NCI-H1105 treated with DMSO at 0.1 percent for 48 hours (cell line): ENCODE measurements around the gene TMPRSS9.
A peak's percentile ranks its signal among the peaks of the same experiment; 100 is the strongest.

Experiments
- DNase-seq: peaks from one replicate; lab custom pipeline; 2025; lab: John Stamatoyannopoulos, UW

TMPRSS9 gene

DNA sequence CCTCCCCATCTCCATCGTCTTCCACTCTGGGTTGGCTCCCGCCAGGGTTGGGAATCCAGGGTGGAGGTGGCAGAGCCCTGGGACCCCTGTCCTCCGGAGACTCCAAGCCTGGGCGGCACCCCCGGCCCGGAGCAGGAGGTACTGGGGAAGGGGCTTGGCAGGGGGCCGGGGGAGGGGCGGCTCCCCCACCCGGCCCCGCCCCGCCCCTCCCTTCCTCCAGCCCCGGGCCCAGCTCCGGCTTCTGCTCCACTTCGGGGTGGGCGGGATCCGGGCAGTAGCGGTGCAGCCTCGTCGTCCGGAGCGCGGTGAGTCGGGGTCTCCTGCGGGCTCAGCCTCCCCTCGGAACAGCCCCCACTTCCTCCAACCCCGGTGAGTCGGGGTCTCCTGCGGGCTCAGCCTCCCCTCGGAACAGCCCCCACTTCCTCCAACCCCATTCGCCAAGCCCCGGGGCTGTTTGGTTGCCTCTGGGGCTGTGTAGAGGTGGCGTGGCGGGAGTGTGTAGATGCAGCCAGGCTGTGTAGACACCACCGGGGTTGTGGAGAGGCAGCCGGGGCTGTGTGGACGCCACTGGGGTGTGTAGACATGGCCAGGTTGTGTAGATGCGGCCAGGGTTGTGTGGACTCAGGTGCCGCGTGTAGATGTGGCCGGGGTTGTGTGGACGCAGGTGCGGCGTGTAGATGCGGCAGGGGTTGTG lies at the start of gene TMPRSS9:
Gene TMPRSS9, plus strand, starts transcription at position 274 of the 694 bp plus-strand sequence. CDS start 29,521 bp downstream, outside the sequence.
- no peak for DNase-seq

DNA sequence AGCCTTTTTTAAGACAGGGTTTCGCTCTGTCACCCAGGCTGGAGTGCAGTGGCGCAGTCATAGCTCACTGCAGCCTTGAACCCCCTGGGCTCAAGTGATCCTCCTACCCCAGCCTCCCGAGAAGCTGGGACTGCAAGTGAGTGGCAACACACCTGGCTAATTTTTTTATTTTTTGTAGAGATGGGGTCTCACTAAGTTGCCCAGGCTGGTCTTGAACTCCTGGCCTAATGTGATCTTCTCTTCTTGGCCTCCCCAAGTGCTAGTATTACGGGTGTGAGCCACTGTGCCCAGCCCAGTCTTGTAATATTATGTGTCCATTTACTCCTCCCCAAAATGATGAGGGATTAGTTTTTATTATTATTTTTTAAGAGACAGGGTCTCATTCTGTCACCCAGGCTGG lies 49.0 kb upstream of the TMPRSS9 start:
- DNase-seq, result no peak

DNA sequence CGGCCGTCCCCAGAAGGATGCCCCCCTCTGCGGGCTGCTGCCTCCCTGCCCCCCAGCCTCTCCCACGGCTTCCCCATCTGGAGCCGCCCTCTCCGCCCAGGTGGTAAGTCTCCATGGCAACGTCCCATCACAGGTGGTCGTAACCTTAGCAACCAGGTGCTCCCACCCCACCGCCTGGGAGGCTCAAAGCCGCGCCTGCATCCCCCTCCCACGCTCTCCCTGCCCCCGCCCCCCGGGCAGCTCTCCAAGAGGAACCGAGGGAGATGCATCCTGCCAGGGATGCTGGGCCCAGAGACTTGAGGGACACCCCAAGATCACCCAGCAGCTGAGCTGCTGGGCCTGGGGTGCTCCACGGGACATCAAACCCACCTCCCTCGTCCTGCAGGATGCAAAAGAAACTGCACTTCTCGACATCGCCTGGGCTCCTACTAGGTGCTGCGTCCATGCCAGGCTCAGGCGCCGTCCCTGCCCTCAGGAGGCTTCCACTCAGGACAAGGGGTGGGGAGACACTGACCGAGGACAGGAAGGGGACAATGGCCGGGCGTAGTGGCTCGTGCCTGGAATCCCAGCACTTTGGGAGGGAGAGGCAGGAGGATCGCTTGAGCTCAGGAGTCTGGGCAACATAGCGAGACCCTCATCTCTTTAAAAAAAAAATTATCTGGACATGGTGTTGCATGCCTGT lies 47.1 kb upstream of the TMPRSS9 start:
- DNase-seq, result no peak

DNA sequence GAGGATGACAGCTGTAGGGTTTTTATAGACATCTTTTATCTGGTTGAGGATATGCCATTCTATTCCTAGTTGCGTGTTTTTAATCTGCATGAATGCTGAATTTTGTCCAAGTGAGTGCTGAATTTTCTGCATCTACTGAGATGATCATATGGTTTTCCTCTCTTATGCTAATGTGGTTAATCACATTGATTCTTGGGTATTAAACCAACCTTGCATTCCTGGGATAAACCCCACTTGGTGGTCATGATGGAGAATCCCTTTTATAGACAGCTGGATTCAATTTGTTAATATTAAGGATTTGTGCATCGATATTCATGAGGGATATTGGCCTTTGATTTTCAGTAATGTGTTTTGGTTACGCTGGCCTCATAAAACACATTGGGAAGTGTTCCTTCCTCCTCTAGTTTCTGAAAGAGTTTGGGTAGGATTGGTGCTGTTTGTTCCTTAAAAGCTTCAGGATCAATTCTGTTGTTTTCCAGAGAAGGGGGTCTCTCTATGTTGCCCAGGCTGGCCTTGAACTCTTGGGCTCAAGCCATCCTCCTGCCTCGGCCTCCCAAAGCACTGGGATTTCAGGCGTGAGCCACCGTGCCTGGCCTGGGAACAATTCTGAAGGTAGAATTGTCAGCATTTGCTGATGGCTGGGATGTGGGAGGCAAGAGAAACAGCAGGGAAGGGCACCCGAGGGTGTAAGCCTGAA lies 44.8 kb upstream of the TMPRSS9 start:
- no peak for DNase-seq

DNA sequence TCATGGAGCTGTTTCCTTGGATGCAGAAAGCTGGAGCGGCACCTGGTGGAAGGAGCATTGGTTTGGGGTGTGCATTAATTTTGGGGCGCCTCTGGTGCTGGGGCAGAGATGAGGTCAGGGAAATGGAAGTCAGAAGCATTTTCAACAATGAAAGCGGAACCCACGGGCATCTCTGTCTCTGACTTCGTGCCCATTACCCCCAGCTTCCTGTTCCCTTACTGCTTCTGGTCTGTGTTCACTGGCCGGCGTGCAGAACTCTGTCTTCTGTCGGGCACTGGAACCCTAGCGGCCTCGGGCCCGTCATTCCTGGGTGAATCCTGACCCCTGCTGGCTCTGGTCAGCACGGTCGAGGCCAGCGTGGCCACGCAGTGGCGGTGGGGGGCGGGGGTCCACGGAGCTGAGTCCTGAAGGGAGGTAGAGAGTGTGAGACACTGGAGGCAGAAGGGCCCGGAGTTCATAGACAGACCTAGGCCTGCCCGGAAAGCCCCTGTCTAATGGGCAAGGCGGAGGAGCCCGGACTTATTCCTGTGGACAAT lies 44.2 kb upstream of the TMPRSS9 start:
- no peak for DNase-seq

DNA sequence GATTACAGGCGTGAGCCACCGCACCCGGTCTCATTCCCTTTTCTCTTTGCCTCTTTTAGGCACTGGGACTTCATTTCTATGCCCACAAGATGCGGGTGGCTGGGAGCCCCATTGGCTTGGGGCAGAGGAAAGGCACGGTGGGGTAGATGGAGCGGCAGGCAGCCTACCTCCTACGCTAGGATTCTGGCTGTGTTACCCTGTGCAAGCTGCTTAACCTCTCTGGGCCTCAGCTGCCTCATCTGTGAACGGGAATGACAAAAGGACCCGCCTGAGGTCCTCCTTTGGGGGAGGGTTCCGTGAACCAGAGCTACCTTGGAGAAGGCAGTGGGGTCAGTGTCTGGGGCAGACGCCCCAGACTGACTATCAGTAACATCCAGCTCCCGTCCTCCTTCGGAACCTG lies 42.8 kb upstream of the TMPRSS9 start:
- no peak for DNase-seq

DNA sequence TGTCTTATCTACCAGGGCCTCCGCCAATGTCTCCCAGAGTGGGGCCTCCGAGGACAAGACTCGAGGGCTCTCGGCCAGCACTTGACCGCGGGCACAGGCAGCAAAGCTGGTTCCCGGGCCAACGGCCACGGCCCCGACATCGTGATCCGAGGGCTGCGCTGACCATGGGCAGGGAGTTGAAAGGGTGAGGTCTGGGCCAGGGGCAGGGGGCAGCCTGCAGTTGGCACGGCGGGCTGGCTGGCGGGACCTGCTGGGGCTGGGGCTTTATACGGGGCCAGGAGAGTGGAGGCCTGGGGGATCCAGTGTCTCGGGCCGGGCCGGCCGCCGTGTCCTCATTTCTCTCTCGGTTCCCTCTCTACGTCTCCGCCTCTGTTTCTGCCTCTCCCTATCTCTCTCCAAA lies 42.3 kb upstream of the TMPRSS9 start:
- no peak for DNase-seq

DNA sequence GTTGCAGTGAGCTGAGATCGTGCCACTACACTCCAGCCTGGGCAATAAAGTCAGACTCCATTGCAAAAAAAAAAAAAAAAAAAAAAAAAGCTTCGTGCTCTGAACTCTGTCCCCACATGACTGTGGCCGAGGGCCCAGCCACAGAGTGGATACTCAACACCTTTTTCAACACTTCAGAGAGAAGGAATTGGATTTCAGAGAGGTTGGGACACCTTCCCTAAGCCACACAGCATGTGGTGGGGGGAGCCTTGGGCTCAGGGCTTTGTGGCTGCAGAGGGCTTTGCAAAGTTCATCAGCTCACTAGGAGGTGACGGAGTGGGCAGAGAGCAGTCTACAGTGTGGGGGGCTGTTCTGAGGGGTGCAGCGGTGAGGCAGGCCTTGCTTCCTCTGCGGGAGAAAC lies 41.1 kb upstream of the TMPRSS9 start:
- no peak for DNase-seq

DNA sequence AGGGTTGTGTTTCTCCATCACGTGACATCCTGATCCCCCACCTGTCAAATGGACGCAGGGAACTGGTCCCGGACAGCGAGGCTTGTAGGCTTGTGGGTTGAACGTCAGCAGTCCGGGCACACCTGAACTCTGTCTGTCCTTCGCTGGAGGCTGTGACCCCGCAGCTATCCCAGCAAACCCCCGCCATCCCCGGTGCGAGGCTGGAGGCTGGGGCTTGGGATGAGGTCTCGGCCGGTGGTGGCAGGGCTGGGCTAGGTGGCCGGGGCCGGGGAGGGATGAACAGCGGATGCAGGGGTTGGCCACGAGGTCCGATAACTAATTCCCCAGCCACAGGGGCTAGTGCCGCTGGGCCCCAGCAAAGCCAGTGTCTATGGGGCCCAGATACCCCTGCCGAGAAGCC lies 40.5 kb upstream of the TMPRSS9 start:
- DNase-seq, result no peak

DNA sequence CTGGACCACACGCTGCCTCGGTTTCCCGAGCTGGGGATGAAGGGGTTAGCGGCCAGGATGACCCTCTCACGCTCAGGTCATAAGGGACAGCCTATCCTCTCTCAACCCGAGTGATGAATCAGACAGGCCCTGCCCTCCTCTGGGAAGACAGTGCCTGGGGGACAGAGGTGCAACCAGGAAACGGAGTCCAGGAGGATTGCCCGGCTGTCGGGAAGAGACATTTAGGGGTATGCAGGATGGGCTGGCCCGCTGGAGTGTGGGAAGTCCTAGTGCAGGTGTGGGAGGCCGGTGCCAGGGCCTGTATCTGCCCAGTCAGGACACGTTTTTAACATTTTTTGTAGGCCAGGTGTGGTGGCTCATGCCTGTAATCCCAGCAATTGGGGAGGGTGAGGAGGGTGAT lies 40.0 kb upstream of the TMPRSS9 start:
- DNase-seq, result no peak

DNA sequence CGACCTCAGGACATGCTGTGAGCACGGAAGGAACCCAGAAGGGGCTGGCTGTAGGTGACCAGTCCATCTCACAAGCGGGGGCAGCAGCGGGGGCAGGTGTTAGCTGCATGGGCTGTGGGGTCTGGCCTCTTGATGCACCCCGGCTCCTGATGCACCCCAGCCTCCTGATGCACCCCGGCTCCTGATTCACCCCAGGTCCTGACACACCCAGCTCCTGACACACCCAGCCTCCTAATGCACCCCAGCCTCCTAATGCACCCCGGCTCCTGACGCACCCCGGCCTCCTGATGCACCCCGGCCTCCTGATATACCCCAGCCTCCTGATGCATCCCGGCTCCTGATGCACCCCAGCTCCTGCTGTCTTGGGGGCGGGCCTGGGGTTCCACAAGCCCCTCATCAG lies 39.1 kb upstream of the TMPRSS9 start:
- DNase-seq, result no peak

DNA sequence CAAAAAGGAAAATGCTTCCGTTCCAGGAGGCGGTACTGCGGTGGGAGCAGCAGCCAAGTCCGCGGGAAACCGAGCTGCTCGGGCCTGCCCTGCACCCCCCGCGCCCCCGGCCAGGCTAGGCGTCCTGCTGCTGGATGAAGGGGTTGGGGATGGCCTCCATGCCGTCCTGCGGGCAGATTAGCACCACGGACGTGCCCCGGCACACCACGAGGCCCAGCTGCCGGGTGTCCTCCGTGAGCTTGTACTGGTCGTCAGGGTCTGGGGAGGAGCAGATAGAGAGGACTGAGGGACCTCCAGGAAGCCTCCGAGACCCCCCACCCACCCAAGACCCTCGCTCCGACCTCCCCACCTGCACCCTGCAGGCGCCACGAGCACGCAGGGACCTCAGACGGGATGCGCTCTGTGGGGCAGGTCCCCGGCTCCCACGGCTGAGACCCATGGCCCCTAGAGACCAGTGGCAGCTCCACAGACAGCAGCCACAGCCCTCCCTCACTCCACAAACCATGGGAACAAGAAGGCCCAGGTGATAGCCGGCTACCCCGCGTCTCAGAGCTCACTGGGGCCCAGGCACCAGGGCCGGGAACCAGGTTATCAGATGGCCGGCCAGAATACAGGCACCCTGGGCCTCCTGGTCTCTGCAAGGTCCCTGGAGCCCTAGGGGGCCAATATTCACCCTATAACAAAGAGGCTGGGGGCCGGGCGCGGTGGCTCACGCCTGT lies 38.3 kb upstream of the TMPRSS9 start:
- no peak for DNase-seq

DNA sequence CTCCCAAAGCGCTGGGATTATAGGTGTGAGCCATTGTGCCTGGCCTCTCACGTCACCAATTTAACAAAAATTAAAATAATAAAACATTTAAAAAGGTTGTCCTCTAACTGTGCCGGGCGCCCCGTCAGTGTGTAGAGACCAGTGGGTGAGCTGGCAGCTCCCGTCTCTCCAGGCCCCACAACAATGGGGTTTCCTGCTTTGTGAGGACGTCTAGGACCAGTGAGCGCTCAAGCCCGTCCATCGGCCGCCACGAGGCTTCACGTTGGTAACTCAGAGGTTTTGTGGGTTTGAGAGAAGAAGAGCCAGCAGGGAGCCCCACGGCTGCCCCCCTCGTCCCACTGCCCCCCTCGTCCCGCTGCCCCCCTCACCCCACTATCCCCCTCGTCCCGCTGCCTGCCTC lies 36.4 kb upstream of the TMPRSS9 start:
- DNase-seq, result no peak

DNA sequence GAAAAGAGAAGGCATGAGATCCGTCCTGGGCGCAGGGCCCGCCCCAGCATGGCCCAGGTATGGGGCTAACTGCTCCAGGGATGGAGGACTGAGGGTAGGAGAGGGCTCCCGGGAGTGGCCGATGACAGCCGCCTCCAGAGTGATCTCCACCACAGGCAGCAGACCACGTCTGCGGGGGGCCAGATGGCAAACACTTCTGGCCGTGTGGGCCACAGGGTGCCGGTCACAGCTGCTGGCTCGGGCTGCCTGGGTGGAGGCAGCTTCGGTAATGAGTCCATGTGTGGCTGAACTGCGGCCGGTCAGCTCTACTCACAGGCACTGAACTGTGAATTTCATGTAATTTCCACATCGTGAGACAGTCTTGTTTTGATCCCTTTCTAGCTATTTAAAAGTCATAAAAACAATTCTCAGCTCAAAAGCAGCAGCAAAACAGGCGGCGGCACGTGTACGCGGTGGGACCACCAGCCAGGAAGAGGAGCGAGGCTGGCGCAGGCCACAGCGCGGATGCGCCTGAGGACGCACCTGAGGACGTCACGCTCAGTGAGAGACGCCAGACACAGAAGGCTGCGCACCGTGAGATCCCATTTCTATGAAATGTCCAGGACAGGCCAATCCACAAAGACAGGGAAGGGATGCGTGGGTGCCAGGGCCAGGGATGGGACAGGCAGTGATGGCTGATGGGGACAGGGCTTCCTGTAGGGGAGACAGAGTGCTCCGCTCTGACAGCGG lies 35.7 kb upstream of the TMPRSS9 start:
- DNase-seq, result no peak

DNA sequence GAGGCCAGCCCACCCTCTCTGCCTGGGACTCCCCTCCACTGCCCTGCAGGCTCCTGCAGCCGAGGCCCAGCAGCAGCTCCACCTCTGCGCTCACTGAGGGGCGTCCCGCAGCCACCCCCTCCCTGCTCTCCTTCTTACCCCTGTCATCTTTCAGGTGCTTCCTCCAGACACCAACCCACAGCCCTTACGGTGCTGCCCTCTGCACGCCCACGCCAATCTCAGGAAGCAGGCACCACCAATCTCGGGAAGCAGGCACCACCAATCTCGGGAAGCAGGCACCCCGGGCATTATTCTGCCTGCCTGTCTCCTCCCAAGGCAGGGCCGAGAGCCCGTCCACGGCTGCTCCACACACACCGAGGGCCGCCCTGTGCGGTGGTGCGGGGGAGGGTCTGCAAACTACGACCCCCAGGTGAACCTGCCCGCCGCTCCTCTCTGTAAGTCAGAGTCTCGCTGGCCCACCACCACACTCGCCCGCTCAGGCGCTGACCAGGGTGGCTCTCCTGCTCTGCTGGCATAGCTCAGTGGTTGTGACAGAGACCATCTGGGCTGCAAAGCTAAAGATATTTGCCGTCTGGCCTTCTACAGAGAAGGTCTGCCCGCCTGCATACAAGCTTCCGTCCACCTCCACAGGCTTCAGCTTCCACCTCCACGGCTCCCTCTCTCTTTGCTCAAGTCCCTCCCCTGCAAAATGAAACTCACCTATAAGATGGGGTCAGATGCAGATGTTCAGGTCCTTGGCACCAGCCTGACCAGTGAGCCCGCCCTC lies 34.6 kb upstream of the TMPRSS9 start:
- DNase-seq, result no peak

DNA sequence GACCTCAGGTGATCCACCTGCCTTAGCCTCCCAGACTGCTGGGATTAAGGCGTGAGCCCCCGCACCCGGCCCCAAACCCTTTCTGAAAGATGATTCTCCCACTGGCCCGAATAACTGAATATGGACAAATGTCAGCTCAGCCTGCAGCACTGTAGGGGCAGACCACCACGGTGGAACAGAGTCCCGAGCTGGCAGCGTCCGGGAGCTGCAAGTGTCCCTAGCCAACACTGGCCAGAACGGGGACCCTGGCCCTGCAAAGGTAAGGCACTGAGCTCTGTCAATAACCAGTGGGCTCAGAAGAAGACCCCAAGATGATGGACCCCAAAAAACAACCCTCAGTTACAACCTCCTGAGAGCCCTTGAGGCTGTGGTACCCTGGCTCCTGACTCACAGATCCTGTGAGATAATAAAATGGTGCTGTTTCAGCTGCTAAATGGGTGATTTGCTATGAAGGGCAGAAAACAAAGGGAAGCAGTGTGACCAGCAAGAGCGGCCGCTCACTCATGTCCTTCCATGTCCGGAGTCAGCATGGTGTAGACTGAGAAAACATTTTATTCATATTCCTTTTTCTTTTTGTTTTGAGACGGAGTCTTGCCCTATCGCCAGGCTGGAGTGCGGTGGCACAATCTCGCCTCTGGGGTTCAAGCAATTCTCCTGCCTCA lies 33.2 kb upstream of the TMPRSS9 start:
- no peak for DNase-seq

DNA sequence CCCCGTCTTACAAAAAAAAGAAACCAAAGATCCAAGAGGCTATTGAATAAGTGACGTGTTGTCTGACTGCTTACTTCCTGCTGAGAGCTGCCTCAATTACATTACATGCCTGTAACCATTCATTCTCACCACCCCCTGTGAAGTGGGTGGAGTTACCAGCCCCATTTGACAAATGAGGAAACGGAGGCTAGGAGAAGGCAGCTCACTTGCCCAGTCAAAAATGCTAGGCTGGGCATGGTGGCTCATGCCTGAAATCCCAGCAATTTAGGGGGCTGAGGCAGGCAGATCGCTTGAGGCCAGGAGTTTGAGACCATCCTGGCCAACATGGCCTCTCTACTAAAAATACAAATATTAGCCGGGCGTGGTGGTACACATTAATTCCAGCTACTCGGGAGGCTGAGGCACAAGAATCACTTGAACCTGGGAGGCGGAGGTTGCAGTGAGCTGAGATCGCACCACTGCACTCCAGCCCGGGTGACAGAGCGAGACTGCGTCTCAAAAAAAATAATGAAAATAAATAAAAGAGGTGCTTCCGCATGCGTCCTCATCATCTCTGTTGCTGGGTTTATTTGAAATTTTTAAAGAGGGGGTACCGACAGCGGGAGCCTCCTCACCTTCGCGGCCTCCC lies 32.2 kb upstream of the TMPRSS9 start:
- peak; percentile 32 for DNase-seq

DNA sequence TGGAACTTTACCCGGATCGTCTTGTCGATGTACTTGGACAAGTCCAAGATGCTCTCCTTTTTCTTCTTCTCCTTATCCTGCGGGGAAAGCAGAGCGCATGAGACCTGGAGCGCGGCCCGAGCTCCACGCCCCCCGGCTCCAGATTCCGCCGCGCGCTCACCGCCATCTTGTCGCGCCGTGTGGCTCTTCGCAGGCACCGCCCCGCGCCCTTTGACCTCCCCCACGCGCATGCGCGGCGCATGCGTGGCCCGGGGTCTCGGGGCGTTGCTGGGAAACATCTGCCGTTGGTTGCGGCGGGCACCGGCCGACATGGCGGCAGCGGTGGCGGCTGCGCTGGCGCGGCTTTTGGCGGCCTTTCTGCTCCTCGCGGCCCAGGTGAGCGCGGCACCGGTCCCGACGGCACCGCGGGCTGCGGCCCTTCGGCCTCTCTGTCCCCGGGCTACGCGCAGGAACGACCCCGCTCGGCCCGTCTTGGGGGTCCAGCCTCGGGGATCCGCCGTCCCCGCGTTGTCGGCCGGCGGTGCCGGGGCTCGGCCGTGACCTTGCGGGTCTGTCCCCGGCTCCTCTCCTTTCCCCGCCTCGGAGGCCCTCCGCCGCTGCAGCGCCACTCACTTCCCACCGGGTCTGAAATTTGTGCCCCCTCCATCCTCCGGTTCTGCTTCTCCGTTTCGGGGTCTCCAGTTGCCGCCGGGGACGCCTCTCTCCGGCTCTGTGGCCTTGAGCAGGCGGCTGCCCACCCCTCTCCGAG lies 31.5 kb upstream of the TMPRSS9 start, which contains the start of the genes LSM7 and SPPL2B:
Gene LSM7, minus strand, starts transcription at position 186 of the 748 bp plus-strand sequence. Its CDS starts 20 bp downstream, at position 166.
Gene SPPL2B, plus strand, starts transcription at position 284 of the 748 bp plus-strand sequence. Its CDS starts 26 bp downstream, at position 310.
- DNase-seq, result peak; percentile 85

DNA sequence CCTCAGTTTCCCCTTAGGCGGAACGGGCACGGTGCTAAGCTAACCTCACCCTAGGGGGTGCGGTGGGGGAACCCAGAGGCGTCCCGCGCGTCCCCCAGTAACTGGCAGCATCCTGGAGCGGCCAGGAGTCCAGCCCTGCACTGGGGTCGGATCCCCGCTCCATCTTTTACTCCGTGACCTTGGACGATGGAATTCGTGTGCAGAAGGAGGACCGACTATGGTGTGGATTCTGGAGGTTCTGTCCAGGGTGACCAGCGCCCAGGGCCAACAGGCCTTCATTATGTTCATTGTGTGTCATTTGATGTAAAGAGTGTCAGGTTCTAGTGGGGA lies 31.0 kb upstream of the TMPRSS9 start:
- DNase-seq, result no peak
